ENCODE data around the gene EFNB2.

Gene EFNB2

GRCh38 chr13:106533101-106533942 is 2.1 kb downstream of the EFNB2 start:
- no peak for TF ChIP-seq YY1 (IDR thresholded peaks at IDR 0.05; ENCODE audit: low read depth)
- no peak for TF ChIP-seq MAX (IDR thresholded peaks at IDR 0.05)
- no peak for TF ChIP-seq USF1 (IDR thresholded peaks at IDR 0.05)

DNA sequence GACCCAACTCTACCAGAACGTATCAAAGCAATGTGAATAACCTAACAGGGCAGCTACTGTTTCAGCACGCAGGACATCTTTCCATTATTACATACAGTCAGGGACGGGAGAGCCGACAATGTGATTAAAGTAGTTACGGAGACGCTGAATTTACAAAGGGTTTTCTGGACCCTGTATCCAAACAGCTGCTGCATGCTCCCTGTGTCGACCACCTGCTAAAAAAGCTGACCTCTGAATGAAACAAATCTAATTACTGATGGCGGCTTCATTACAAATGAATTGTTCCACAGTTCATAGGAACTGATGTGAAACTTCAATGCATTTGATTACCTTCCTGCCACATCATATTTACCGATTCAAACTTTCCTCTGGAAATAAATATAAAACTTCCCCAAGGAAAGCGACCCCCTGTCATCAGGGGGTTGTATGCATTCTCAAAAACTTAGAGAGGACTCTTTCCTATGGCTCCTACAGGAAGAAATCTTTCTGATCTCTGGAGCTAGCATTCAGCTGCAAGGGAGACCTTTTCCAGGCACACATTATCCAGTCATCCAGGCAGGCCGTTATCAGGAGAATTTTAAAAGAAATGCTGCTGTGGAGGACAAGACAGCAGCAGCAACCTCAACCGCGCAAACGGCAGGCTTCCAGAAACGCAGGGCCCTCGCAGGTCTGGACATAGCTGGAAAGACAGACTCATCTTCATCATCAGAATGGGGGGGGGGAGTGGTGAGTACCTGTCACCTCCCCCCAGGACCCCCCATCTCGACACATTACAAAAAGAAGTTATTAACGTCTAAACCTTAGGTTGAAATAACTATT is 3.1 kb downstream of the EFNB2 start:
- TF ChIP-seq USF1 (IDR thresholded peaks at IDR 0.05) (no peak), RAD21 (IDR thresholded peaks at IDR 0.05; ENCODE audit: low read depth) (no peak), TCF12 (IDR thresholded peaks at IDR 0.05; ENCODE audit: low read depth) (no peak), EGR1 (IDR thresholded peaks at IDR 0.05) (no peak), ZBTB7A (IDR thresholded peaks at IDR 0.05; ENCODE audit: low read depth) (no peak), TEAD4 (IDR thresholded peaks at IDR 0.05) (no peak), CEBPB (IDR thresholded peaks at IDR 0.05) (no peak), TAF1 (IDR thresholded peaks at IDR 0.05; ENCODE audit: low read depth) (no peak), YY1 (IDR thresholded peaks at IDR 0.05; ENCODE audit: low read depth) (no peak)
- TF ChIP-seq, protein P1, sequence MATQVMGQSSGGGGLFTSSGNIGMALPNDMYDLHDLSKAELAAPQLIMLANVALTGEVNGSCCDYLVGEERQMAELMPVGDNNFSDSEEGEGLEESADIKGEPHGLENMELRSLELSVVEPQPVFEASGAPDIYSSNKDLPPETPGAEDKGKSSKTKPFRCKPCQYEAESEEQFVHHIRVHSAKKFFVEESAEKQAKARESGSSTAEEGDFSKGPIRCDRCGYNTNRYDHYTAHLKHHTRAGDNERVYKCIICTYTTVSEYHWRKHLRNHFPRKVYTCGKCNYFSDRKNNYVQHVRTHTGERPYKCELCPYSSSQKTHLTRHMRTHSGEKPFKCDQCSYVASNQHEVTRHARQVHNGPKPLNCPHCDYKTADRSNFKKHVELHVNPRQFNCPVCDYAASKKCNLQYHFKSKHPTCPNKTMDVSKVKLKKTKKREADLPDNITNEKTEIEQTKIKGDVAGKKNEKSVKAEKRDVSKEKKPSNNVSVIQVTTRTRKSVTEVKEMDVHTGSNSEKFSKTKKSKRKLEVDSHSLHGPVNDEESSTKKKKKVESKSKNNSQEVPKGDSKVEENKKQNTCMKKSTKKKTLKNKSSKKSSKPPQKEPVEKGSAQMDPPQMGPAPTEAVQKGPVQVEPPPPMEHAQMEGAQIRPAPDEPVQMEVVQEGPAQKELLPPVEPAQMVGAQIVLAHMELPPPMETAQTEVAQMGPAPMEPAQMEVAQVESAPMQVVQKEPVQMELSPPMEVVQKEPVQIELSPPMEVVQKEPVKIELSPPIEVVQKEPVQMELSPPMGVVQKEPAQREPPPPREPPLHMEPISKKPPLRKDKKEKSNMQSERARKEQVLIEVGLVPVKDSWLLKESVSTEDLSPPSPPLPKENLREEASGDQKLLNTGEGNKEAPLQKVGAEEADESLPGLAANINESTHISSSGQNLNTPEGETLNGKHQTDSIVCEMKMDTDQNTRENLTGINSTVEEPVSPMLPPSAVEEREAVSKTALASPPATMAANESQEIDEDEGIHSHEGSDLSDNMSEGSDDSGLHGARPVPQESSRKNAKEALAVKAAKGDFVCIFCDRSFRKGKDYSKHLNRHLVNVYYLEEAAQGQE (IDR thresholded peaks at IDR 0.05; ENCODE audit: low read depth): no peak

GRCh38 chr13:106530980-106531481 is 4.4 kb downstream of the EFNB2 start:
- TF ChIP-seq FOXM1 (IDR thresholded peaks at IDR 0.05; ENCODE audit: borderline replicate concordance, low read depth) (no peak), TCF12 (IDR thresholded peaks at IDR 0.05; ENCODE audit: low read depth) (no peak), TAF1 (IDR thresholded peaks at IDR 0.05; ENCODE audit: low read depth) (no peak), YY1 (IDR thresholded peaks at IDR 0.05; ENCODE audit: low read depth) (no peak), NFIC (IDR thresholded peaks at IDR 0.05) (no peak), ZBTB7A (IDR thresholded peaks at IDR 0.05; ENCODE audit: low read depth) (no peak), TEAD4 (IDR thresholded peaks at IDR 0.05) (no peak), USF1 (IDR thresholded peaks at IDR 0.05) (no peak), EGR1 (IDR thresholded peaks at IDR 0.05) (no peak), CEBPB (IDR thresholded peaks at IDR 0.05) (no peak)
- TF ChIP-seq, protein P1 (IDR thresholded peaks at IDR 0.05; ENCODE audit: low read depth): no peak

DNA sequence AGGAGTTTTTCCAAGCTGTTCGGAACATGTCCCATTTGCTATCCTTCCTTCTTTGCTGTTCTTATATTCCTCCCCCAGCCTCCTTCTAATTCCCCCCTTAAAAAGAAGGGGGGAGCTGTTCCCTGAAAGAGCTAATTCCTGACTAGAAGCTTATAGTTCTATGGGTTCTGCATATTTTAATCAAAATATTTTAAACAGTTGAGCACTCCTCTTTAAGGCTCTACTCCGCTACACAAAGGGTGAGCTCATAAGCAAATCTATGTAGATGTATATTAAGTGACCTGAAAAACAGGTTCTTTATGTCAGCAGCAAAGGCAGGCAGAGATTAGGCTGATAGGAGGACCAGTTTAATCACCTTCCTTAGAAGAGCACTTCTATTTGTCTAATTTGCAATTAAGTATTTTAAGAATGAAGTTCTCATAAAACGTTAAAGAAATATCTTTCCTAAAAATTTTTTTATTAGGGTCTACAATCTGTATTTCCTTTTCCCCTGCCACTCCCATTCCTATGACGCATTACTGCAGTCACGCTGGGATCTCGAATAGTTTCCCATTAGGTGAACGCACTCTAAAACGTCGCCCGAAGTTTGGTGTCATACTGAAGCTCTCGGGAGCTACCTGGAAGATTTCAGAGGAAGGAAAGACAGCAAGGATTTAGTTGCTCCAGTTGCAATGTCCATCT is 5.2 kb downstream of the EFNB2 start:
- no peak for TF ChIP-seq TCF12 (IDR thresholded peaks at IDR 0.05; ENCODE audit: low read depth)

GRCh38 chr13:106529415-106530170 is 5.9 kb downstream of the EFNB2 start:
- TF ChIP-seq NFIC (IDR thresholded peaks at IDR 0.05): no peak
- no peak for TF ChIP-seq MAX (IDR thresholded peaks at IDR 0.05)
- no peak for TF ChIP-seq YY1 (IDR thresholded peaks at IDR 0.05; ENCODE audit: low read depth)
- no peak for TF ChIP-seq EGR1 (IDR thresholded peaks at IDR 0.05)
- no peak for TF ChIP-seq FOXM1 (IDR thresholded peaks at IDR 0.05; ENCODE audit: borderline replicate concordance, low read depth)
- no peak for TF ChIP-seq USF1 (IDR thresholded peaks at IDR 0.05)
- TF ChIP-seq EP300 (IDR thresholded peaks at IDR 0.05; ENCODE audit: borderline replicate concordance): no peak
